Activated gamma-delta T cell (primary cell): ENCODE measurements around the gene ACVRL1.
A peak's percentile ranks its signal among the peaks of the same experiment; 100 is the strongest.

Experiments
- DNase-seq: peaks from one replicate; lab custom pipeline; 2025; lab: John Stamatoyannopoulos, UW

The ACVRL1 gene

GRCh38 chr12:51915951-51916350 is 8.6 kb downstream of the ACVRL1 start:
- DNase-seq, result no peak

- DNase-seq, result no peak
Measured at GRCh38 chr12:51917041-51917590, 9.8 kb downstream of the ACVRL1 start.

GRCh38 chr12:51917746-51918453 is 10.6 kb downstream of the ACVRL1 start:
- DNase-seq, result no peak

- no peak for DNase-seq
Measured at GRCh38 chr12:51920046-51920445, 12.7 kb downstream of the ACVRL1 start.

GRCh38 chr12:51921017-51921725 is 13.9 kb downstream of the ACVRL1 start:
- DNase-seq, result no peak

- DNase-seq, result no peak
Measured at GRCh38 chr12:51922146-51922545, 14.8 kb downstream of the ACVRL1 start.

- no peak for DNase-seq
Measured at GRCh38 chr12:51922762-51923505, 15.6 kb downstream of the ACVRL1 start.

- DNase-seq, result peak; percentile 24
Measured at GRCh38 chr12:51923506-51924365, 16.4 kb downstream of the ACVRL1 start.

- no peak for DNase-seq
Measured at GRCh38 chr12:51924551-51925319, 17.4 kb downstream of the ACVRL1 start.

- DNase-seq, result no peak
Measured at GRCh38 chr12:51925346-51926063, 18.2 kb downstream of the ACVRL1 start.

GRCh38 chr12:51926064-51926632 is 18.8 kb downstream of the ACVRL1 start:
- no peak for DNase-seq

- no peak for DNase-seq
Measured at GRCh38 chr12:51926718-51927117, 19.4 kb downstream of the ACVRL1 start.

- DNase-seq, result no peak
Measured at GRCh38 chr12:51932218-51933076, 25.1 kb downstream of the ACVRL1 start.

- DNase-seq, result no peak
Measured at GRCh38 chr12:51934080-51934479, 26.8 kb downstream of the ACVRL1 start.

- DNase-seq, result no peak
Measured at GRCh38 chr12:51937926-51938325, 30.6 kb downstream of the ACVRL1 start.

- DNase-seq, result no peak
Measured at GRCh38 chr12:51938726-51939125, 31.4 kb downstream of the ACVRL1 start.

- no peak for DNase-seq
Measured at GRCh38 chr12:51941011-51941581, 33.8 kb downstream of the ACVRL1 start.

- DNase-seq, result no peak
Measured at GRCh38 chr12:51941604-51942003, 34.3 kb downstream of the ACVRL1 start.
